ENCODE data around the gene IFT20. TPM values are rescaled to one million over a fixed set of nuclear protein-coding genes. Genes with fewer than 3 reads are reported as not detected.

Gene IFT20
- total RNA-seq, 2 donors from 2014 or later: 37.4 to 38.4 TPM

DNA sequence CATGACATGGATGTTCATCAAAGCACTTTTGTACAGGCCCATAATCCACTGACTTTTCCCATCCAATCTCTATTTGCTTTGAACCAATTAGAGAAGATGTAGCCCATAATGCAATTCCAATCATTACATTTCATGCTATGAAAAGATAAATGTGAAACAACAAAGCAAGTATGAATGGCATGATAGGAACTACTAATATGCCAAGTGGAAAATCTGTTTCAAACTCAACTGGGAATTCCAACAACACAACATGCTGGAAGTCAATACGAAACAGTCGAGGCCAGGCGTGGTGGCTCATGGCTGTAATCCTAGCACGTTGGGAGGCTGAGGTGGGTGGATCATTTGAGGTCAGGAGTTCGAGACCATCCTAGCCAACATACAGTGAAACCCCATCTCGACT is 55.9 kb downstream of the IFT20 start:
- H3K9me3 ChIP-seq: no peaks in the 10 kb centered on the region
- no peaks in the 10 kb centered on the region for H3K4me1 ChIP-seq (ENCODE audit: control insufficient read depth in 1 of 2, low read depth in 2 of 2)
- TF ChIP-seq, protein P1, sequence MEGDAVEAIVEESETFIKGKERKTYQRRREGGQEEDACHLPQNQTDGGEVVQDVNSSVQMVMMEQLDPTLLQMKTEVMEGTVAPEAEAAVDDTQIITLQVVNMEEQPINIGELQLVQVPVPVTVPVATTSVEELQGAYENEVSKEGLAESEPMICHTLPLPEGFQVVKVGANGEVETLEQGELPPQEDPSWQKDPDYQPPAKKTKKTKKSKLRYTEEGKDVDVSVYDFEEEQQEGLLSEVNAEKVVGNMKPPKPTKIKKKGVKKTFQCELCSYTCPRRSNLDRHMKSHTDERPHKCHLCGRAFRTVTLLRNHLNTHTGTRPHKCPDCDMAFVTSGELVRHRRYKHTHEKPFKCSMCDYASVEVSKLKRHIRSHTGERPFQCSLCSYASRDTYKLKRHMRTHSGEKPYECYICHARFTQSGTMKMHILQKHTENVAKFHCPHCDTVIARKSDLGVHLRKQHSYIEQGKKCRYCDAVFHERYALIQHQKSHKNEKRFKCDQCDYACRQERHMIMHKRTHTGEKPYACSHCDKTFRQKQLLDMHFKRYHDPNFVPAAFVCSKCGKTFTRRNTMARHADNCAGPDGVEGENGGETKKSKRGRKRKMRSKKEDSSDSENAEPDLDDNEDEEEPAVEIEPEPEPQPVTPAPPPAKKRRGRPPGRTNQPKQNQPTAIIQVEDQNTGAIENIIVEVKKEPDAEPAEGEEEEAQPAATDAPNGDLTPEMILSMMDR (IDR thresholded peaks at IDR 0.05): no peak
- H3K4me3 ChIP-seq: no peak overlapping the region
- DNase-seq (ENCODE audit: low spot score): no peak
- no peak for ATAC-seq (ENCODE audit: insufficient number of reproducible peaks, low FRiP score, low read depth)
- H3K27ac ChIP-seq: no peak overlapping the region
- no peaks in the 10 kb centered on the region for H3K36me3 ChIP-seq
- H3K27me3 ChIP-seq (replicated peaks; ENCODE audit: insufficient read depth): no peaks in the 10 kb centered on the region

Other genes with a start within 250 kb of the IFT20 start
- 1 to 10 TPM; 1.1 to 5.9 TPM for gene TMEM97, start 16.3 kb downstream of the IFT20 start, total RNA-seq
- 10 to 100 TPM; 43.3 to 66.1 TPM for gene TNFAIP1, start 289 bp upstream of the IFT20 start, total RNA-seq
- gene POLDIP2, start 22.1 kb upstream of the IFT20 start, total RNA-seq: 10 to 100 TPM; 54.9 to 68.2 TPM
- gene SEBOX, start 29.7 kb upstream of the IFT20 start, total RNA-seq: not detected
- 1 to 10 TPM; 1.1 to 3.1 TPM for gene VTN, start 34.8 kb upstream of the IFT20 start, total RNA-seq
- gene SARM1, start 36.2 kb upstream of the IFT20 start, total RNA-seq: 10 to 100 TPM; 19.5 to 24.1 TPM
- gene SLC46A1, start 70.7 kb upstream of the IFT20 start, total RNA-seq: 10 to 100 TPM; 11.9 to 29.2 TPM
- not detected for gene SLC13A2, start 138.2 kb upstream of the IFT20 start, total RNA-seq
- gene FOXN1, start 170.9 kb upstream of the IFT20 start, total RNA-seq: not detected
- gene UNC119, start 217.2 kb upstream of the IFT20 start, total RNA-seq: 10 to 100 TPM; 27.8 to 34.9 TPM
- gene PIGS, start 236.1 kb upstream of the IFT20 start, total RNA-seq: 10 to 100 TPM; 39.1 to 63.1 TPM
- gene ALDOC, start 241.4 kb upstream of the IFT20 start, total RNA-seq: 10 to 100 TPM; 43.3 to 43.7 TPM

Measured in thoracic aorta (tissue), 2 donors.